Upper lobe of left lung (tissue), 4 donors: ENCODE results near the gene CRLF2.

Source experiments
- EP300 ChIP-seq, 4 donors: sonication (generic); formaldehyde crosslinking; IDR thresholded peaks; one replicate each; pipeline ENCODE4 v1.5.1; 2017; ENCODE audit warnings: antibody characterized with exemption in 4 of 4, control low read depth in 2 of 4
- POLR2A ChIP-seq, 4 donors: fragments of 450-650 bp; IDR thresholded peaks; one replicate each; pipeline ENCODE4 v1.5.1; 2016 to 2017; ENCODE audit warnings: antibody characterized with exemption in 4 of 4, mild to moderate bottlenecking in 2 of 4
- POLR2AphosphoS5 ChIP-seq, 2 donors: sonication (generic); formaldehyde crosslinking; IDR thresholded peaks; one replicate each; pipeline ENCODE4 v1.5.1; 2017; ENCODE audit warnings: antibody characterized with exemption in 2 of 2
- TF ChIP-seq, protein P1 (sequence below), 6 experiments: fragments of 450-650 bp in 4 of 6; fragments of 200-600 bp in 2 of 6; sonication (generic) in 2 of 6; IDR thresholded peaks; one replicate each; pipeline ENCODE4 v1.5.1; 2016 to 2019; ENCODE audit warnings: antibody characterized with exemption in 6 of 6

DNA sequence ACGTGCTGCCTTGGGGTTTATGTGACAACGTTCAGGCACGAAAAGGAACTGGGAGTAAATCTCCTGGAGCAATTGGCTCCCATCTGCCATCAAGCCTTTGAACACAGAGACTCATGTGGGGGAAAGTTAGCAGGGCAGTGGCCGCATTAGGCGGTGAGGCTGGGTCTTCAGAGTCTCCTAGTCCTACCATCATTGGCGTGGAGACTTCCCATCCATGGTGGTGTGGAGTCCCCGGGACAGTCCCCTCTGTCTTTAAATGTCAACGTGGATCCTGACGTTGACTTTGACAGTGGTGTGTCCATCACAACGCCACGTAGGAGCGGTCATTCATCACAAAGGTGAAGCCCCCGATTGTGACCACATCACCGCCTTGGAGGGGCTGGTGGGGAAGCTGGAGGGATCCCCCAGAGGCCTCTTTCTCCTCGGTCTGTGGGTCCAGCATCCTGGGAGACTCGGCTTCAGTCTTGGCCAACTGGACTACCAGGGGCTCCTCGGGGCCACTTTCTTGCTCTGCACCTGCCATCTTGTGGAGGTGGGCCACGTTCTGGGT, 21.8 kb downstream of the CRLF2 start:
- TF ChIP-seq, protein P1, sequence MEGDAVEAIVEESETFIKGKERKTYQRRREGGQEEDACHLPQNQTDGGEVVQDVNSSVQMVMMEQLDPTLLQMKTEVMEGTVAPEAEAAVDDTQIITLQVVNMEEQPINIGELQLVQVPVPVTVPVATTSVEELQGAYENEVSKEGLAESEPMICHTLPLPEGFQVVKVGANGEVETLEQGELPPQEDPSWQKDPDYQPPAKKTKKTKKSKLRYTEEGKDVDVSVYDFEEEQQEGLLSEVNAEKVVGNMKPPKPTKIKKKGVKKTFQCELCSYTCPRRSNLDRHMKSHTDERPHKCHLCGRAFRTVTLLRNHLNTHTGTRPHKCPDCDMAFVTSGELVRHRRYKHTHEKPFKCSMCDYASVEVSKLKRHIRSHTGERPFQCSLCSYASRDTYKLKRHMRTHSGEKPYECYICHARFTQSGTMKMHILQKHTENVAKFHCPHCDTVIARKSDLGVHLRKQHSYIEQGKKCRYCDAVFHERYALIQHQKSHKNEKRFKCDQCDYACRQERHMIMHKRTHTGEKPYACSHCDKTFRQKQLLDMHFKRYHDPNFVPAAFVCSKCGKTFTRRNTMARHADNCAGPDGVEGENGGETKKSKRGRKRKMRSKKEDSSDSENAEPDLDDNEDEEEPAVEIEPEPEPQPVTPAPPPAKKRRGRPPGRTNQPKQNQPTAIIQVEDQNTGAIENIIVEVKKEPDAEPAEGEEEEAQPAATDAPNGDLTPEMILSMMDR (IDR thresholded peaks at IDR 0.05), result no peak
- no peak for TF ChIP-seq EP300 (IDR thresholded peaks at IDR 0.05)
- no peak for TF ChIP-seq POLR2A (IDR thresholded peaks at IDR 0.05)
- no peak for TF ChIP-seq POLR2AphosphoS5 (IDR thresholded peaks at IDR 0.05)
